ENCODE results near the gene FZD1.

Gene FZD1

GRCh38 chr7:91313113-91313512, 48.9 kb downstream of the FZD1 start:
- Histone ChIP-seq H3K9me3 (no peaks in the 10 kb centered on the region), H3K27me3 (no peaks in the 10 kb centered on the region), H3K9ac (no peak overlapping the region), H3K36me3 (no peaks in the 10 kb centered on the region), H3K27ac (no peak overlapping the region), H3K4me2 (no peak overlapping the region), H3K4me3 (no peak overlapping the region), H4K20me1 (no peaks in the 10 kb centered on the region), H3K4me1 (no peaks in the 10 kb centered on the region)
- no peak for TF ChIP-seq Cebpa-rat (IDR thresholded peaks at IDR 0.05)

GRCh38 chr7:91314591-91315323, 50.5 kb downstream of the FZD1 start:
- Histone ChIP-seq H3K27me3 (no peaks in the 10 kb centered on the region), H3K4me2 (no peak overlapping the region), H3K9ac (no peak overlapping the region), H3K4me1 (no peaks in the 10 kb centered on the region), H3K36me3 (no peaks in the 10 kb centered on the region), H3K4me3 (no peak overlapping the region), H3K9me3 (no peaks in the 10 kb centered on the region), H4K20me1 (no peaks in the 10 kb centered on the region), H3K27ac (no peak overlapping the region)
- no peak for TF ChIP-seq Cebpa-rat (IDR thresholded peaks at IDR 0.05)

GRCh38 chr7:91316426-91316825, 52.2 kb downstream of the FZD1 start:
- no peak for TF ChIP-seq Cebpa-rat (IDR thresholded peaks at IDR 0.05)
- no peaks in the 10 kb centered on the region for H4K20me1 ChIP-seq
- no peak overlapping the region for H3K9ac ChIP-seq
- no peak overlapping the region for H3K27ac ChIP-seq
- H3K36me3 ChIP-seq, result no peaks in the 10 kb centered on the region
- H3K4me3 ChIP-seq, result no peak overlapping the region
- H3K4me2 ChIP-seq, result no peak overlapping the region
- no peaks in the 10 kb centered on the region for H3K4me1 ChIP-seq
- H3K27me3 ChIP-seq, result no peaks in the 10 kb centered on the region
- no peaks in the 10 kb centered on the region for H3K9me3 ChIP-seq

GRCh38 chr7:91319351-91319750, 55.1 kb downstream of the FZD1 start:
- Histone ChIP-seq H3K9me3 (no peaks in the 10 kb centered on the region), H4K20me1 (no peaks in the 10 kb centered on the region), H3K27me3 (no peaks in the 10 kb centered on the region), H3K27ac (no peak overlapping the region), H3K9ac (no peak overlapping the region), H3K36me3 (no peaks in the 10 kb centered on the region), H3K4me1 (no peaks in the 10 kb centered on the region), H3K4me3 (no peak overlapping the region), H3K4me2 (no peak overlapping the region)
- no peak for TF ChIP-seq Cebpa-rat (IDR thresholded peaks at IDR 0.05)

GRCh38 chr7:91320366-91321078, 56.3 kb downstream of the FZD1 start:
- Histone ChIP-seq H3K4me2 (no peak overlapping the region), H4K20me1 (no peaks in the 10 kb centered on the region), H3K36me3 (no peaks in the 10 kb centered on the region), H3K4me3 (no peak overlapping the region), H3K4me1 (no peaks in the 10 kb centered on the region), H3K9ac (no peak overlapping the region), H3K27ac (no peak overlapping the region), H3K9me3 (no peaks in the 10 kb centered on the region), H3K27me3 (no peaks in the 10 kb centered on the region)
- no peak for TF ChIP-seq Cebpa-rat (IDR thresholded peaks at IDR 0.05)
